Measurements from ENCODE around the gene RASA1.

The RASA1 gene

DNA sequence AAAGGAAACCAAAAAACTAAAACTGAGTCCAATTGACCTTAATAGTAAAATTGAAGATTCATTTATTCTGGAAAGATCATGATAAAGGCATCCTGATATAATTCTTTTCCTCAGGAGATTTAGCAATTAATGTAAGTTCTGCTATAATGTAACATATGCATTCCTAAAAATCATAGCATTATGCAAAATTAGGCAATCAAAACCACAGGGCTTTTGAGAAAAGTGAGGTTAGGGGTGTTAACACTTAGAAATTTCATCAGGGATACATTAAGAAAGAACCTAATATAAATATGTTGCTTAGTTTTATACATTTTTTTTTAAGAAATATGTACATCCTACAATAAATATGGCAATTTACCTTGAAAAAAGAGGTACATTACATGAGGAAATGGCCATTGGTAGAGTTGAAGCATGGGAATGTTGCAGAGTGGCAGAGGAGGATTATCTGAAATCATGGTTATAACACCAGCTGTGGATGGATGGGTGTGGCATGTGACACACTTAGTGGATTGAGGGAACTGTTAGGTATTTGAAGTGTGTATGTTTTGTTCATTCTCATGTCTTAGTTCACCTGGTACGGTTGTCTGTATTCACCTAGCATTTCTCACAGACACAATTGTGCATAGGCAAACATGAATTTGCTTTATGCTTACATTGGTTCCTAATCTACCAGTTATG is 94.0 kb downstream of the RASA1 start:
- no peak for DNase-seq

DNA sequence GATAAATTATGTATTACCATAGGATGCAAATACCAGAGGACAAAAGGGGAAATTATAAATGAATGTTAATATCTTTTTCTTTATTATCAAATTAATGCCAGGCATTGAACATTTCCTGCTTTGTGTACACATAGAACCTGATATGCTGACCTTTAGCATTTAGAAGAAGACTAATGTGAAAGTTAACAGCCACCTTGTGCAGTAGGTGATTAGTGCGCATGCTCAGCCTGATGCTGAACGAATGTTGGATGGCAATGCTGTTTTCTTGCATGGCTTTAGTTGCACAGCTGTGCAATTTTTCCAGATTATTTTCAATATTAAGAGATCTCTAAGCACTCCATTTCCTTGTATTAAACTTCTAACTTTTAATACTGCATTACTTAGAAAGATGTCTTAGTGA is 99.6 kb downstream of the RASA1 start:
- DNase-seq: no peak

DNA sequence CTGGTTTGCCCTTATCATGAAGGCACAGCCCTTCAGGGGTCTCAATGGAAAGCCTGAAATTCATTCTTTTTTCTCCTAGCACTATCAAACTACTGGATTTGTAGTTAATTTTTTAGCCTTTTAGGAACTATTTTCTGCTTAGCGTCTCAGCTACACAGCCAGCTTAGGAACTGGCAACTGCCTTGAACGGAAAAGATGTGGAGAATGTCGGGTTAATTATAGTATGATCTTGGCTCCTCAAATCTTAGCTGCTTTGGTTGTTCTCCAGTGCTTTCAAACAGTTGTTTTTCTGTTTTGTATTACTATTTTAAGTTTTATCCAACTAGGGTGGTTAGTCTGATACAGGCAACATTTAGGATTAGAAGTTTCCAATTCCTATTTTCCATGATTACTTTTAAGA is 100.9 kb downstream of the RASA1 start:
- DNase-seq: no peak

DNA sequence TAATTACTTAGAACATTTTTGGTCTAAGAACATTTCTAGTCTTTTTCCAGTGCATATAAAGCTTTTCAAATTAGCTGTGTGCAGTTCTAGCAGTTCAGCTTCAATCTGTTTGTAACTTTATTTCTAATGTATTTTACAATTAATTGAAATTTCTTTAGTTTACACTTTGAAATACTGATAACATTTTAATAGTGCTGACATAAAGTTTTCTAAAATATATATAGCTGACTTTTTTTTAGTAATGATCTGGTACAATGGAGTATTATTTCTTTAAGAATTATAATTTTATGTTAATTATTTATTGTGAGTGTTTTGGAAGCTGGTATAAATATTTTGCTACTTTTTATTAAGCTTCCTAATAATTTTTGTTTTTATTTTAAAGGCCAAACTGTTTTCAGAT is 101.7 kb downstream of the RASA1 start:
- no peak for DNase-seq

DNA sequence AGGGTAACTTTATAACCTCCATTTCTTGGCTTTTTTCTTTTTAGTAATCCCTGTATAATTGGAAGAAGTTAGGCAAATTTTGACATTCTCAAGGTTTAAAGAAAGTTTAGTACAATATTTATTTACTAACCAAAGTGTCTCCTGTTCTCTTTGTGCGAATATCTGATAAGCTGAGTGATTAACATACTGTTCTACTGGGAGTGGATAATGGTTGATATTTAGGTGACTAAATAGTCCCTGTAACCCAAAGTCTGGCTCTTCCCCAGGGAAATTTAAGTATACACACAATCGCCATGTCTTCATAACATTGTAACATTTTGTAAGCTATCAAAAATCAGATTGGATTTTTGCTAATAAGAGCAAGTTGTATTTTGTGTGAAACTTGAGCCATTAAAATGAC is 105.0 kb downstream of the RASA1 start:
- DNase-seq: no peak

DNA sequence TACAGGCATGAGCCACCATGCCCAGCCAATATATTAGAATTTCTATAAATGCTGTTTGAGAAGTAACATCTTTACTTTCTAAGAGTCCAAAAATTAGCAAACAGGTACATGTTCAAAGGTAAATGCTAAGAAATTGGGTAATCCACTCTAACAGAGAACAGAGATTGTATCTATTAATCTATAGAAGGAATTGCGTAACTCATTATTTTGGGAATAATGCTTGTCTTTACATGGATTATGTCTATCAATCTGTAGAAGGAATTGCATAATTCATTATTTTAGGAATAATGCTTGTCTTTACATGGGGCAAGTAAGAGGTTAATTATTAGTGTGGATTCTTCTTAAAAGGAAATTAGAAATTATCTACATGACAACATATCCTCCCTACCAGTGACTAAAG is 114.5 kb downstream of the RASA1 start:
- no peak for DNase-seq

DNA sequence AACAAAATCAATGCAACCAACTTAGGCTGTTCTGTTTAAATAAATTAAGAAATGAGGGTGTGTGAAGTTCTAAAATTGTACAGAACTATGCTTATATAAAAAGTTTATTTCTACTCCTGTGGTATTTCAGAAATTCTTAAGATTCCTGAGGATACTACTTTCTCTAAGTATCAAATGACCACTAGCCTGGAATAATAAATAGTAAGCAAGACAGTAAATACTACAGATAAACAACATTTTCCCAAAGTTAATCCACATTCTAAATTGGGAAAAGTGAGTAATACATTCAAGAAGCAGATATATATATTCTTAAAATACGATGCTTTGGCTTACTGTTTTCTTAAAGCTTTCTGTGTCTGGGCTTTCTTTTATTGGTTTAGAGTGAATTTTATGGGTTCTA is 115.5 kb downstream of the RASA1 start:
- DNase-seq: no peak

DNA sequence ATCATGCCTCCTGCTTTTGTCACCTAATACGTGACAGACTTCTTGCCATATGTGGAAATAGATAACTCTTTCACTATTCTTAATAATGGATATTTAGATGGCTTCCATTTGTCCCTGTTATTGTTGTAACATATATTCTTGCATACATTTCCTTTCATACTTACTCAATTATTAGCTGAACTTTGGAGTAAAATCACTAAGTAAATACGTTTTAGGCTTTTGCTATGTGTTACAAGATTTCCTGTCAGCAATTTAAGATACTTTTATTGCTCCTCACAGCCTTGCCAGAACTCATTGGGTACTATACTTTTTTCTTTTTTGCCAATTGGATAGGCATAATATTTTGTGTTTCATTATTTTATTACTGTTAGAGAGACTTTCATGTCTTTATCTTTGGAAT is 118.1 kb downstream of the RASA1 start:
- DNase-seq: no peak

DNA sequence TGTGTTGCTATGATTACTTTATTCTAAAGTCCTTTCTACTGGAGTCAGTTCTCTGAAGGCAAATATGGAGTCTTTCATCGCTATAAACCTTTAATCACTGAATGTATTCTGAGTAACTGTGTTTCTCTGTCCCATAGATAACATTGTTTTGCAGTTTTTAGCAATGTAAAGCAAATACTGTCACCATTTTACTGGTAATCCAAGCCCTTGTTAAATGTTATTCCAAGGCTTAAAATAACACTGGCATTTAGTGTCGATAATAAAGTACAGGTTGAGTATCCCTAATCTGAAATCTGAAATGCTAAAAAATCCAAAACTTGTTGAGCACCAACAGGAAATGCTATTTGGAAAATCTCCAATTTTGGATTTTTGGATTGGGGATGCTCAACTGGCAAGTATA is 120.4 kb downstream of the RASA1 start:
- no peak for DNase-seq

DNA sequence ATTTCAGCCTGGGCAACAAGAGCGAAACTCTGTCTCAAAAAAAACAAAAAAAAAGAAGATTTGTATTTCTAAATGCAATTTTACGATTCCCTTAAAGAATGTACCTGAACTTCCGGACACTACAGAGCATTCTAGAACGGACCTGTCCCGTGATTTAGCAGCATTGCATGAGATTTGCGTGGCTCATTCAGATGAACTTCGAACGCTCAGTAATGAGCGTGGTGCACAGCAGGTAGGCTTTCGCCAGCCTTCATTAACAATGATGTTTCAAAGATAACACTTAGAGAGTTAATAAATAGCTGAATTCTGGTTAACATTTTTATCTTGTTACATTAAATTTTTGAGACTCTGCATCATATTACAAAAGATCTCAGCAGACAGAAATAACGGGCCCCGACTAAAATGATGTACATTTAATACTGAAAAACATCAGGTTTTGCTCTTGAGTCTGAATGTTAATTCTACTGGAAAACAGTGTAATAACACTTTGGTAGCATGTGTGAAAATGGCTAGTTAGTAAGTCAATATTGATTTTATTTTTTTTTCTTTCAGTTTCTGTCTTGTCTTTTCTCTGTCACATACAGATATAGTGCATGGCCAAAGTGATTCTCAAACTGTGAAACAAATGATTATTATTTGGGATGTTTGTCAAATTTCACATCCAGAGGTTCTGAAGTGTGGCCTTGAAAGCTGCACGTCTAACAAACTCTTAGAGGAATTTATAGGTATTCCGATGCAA is 121.8 kb downstream of the RASA1 start:
- no peak for DNase-seq

DNA sequence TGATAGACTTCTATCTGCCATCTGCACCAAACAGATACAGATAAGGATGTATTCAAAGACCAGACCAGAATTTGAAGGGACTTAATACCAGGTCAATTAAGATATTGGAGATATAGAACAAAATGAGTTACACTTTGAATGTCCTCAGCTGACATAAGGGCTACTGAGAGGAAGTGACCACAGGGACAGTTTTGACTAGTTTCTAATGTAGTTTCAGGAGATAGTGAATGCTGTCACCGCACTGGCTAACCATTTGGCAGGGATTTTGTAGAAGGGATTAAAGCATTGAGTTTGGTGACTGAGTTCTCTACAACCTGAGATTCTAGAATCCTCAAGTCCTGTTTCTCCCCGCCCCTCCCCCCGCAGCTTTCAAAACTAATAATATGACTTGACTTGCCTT is 122.4 kb downstream of the RASA1 start:
- peak in 1 of 5 experiments; percentile 14 for DNase-seq

DNA sequence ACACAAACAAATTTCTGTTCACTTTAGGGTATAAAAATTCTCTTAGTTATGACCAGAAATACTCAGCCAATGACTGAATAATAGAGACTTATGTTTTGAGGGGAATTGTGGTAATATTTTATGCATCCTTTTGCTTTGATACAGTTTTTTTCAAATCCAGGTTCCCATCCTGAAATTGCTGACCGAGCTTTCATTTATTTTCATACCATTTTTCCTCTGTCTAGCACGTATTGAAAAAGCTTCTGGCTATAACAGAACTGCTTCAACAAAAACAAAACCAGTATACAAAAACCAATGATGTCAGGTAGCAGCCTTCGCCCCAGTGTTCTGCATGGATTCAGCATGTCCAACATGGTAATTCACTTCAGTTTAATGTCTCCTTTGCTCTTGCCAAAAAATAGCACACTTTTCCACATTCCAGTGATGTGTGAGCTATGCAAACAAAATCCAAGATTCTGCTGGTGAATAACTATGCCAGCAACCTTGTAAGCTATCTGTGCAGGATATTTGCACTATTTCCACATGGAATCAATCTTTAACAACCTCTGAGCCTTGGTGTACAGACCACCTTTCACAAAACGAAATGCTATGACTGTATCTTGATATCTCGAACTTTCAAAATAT is 123.0 kb downstream of the RASA1 start:
- DNase-seq: no peak

DNA sequence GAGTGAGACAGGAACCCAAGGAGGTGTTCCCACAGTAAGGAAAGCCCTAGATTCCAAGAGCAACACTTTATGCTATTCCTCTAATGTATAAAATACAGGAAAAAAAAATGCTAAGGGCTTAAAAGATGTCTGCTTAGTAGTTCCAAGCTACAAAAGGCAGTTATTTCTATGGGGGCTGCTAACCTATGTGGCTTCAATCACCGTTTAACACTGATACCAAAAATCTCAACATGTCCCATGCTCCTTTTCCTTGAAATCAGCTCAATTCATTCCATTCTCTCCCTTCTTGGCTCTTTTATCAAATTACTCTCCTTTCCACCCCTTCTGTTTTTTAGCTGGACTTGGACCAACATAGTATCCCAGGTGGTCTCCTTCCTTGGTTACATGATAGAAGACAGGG is 124.5 kb downstream of the RASA1 start:
- DNase-seq: no peak

DNA sequence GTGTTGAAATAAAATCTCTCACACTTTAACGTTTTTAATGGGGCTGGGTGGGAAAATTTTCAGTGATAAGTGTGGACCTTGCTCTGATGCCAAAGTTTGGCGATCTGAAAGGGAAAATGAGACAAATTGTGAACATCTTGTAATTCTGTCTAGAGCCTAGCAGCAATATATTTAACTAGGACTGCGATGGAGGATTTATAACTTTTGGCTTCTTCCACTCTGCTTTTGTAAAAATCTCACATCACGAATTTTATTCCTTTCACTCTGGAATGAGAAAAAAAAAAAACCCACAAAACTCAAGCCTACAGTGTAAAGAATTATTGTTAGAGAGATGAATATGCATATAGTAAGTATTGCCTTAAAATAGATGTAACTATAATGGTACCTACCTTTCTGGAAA is 125.1 kb downstream of the RASA1 start:
- DNase-seq: no peak

DNA sequence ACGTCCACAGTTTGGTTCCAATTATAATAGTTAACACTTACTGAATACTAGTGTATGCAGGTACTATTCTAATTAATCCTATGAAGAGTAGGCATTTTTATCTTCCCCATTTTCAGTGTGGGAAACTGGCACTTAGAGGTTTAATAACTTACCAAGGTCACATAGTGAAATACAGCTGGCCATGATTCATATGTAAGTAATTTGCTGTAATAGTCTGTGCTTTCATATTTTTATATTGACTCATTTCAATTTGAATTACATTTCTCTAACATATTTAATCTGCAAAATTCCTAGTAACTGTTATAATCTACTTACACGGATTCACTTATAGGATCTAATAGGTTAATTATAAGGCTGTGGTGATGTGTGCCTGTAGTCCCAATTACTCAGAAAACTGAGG is 125.6 kb downstream of the RASA1 start:
- DNase-seq: no peak

DNA sequence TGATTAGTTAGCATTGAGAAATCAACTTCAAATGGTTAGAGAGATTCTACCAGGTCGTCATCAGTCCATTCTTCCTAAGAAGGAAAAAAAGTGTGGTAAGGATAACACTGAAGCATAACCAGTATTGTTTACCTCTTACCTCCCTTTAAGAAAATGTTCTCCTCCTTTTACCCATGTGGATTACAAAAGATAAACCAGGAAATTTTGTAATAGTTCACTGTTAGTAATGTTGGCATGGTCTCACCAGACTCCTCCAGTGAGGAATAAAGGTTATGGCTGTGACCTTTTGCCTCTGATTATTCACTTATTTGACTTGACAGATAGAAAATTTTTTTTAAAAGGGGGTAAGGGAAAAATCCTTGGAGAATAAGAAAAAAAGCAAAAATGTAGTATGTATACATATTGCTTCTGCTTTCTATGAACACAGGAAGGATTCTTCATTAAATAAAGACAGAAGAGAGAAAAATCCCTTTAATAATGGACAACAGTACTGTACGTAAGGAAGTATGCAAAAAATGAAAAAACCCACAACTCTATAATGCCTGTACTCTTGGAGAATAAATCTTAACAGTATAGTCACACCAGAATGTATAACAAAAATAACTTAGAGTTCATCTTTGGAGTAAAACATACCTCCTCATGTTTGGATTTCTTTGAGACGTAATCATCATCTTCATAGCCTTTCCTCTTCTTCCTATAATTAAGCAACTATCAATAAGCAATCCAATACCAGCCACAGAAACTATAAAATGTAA is 126.9 kb downstream of the RASA1 start:
- DNase-seq: no peak

DNA sequence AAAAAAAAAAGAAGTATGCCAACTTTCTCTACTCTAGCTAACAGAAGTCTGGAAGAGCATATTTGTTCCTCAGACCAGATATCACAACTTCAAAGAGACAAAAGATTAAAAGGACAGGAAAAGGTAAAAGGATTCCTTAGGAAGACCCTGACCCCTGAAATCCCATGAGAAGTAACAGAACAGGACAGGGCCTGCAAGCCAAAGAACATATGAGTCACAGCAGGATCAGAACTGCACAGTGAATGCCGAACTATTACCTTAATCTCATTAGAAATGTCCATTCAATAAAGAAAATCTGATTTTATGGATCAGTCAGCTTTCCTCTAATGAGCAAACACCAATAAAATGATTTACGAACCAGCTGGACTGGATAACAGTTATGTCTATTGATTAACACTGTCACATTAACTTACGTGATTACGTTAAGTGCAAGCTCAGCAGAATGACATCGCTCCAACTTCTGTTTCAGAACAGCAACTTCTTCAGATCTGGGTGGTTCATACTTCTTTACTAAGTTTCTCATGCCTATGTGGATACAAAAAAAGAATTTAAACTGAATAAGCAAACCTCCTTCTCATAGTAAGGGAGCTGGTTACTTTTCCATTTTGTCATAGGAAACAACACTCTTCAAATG is 131.4 kb downstream of the RASA1 start:
- DNase-seq: no peak

DNA sequence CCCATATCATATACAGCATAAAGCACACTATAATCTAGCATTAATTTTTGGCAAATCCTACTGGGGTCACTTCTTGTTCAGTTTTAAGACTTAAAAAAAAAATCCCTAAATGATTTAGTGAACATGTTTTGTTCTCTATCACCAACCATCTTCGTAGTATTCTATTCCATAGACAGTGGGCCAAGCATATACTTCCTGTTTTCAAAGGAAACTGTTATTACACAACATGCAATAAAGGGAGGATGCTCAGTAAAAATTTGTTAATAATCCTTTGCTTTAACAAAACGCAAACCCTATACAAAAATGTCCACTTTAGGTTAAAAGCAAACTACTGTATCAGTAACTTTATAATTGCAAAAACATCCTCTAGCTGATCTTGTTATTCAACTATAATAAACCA is 132.0 kb downstream of the RASA1 start:
- no peak for DNase-seq

DNA sequence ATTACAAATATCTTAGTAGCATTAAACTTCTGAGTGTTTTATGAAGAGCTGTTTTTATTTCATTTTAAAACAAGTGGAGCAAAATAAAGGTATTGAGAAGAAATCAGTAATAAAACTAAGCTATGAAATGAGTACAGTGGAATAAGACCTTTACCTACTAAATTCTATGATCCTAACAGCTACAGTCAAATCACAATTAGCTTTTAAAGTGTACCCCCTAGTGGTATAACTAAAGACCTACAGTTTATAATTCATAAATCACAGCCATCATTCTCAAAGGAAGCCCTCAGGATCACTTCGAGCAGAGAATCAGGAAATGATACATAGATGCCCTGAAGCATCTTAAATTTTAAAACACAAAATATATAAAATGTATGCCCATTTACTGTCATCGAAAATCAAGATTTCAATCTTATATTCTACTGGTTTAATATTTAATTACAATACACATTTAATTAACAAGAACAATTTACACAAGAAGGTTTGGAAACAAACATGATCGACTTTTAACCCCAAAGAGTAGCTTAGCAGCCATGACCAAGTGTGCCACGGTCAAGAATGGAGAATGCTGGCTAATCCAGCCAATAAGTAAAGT is 132.7 kb downstream of the RASA1 start:
- peak in 2 of 5 experiments; percentile 32 to 54 for DNase-seq

DNA sequence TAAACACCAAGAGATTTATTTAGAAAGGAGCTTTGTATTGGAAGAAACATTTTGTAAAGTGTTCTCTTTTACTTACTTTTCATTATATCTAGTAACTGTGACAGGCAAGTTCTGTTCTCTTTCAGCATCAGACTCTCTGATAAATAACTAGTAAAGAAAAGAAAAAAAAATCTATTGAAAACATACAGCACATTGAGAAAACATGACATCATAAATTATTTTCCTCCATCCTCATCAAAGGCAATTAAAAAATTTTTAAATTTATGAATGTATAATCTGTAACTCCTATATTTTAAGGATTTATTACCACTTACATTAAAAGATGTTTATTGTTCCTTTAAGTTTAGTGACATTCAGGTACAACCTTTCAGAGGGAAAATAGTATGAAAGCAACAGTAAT is 133.9 kb downstream of the RASA1 start:
- DNase-seq: no peak

DNA sequence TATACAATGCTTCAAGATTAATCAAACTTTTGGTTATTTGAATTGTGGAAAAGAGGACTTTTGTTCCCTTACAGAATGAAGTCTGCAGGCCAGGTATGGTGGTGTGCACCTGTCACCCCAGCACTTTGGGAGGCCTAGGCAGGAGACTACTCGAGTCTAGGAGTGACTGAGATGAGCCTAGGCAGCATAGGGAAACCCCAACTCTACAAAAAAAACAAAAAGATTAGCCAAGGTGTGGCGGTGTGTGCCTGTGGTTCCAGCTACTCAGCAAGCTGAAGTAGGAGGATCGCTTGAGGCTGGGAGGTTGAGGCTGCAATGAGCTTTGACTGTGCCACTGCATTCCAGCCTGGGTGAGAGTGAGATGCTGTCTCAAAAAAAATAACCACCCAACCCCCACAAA is 135.7 kb downstream of the RASA1 start:
- peak in 2 of 5 experiments; percentile 18 to 23 for DNase-seq

DNA sequence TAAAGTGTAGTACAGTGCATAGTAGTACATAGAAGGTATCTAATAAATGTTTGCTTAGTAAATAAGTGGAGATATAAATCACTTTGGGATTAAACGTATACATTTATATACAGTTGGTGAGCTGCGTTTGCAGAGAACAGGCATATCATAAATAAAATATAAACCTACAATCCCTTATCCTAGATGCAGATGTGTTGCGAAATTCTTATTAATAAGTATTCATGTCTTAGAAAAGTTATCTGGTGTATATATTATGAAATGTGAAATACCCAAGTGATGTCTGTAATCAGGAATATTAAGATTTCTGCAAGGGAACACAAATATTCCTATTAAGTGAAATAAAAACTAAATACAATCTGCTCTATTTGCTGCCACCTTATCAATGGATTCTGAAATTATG is 136.2 kb downstream of the RASA1 start:
- no peak for DNase-seq

DNA sequence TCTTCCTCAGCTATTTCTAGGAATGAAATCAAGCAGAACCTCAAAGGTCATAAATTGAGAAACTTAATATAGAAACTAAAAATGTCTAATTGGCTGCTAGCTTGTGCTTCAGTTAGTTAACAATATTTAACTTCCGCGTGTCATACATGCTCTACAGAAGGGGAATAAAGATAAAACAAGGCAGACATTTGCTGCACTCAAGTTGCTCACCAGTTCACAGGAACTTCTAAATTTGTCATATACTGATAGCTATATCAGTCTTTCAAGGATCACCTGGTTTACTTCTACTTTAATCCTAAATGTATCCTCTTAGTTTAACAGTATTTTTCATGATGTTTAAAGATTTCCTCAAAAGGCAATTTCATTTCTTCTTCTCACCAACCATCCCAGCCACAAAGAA is 136.7 kb downstream of the RASA1 start:
- no peak for DNase-seq

Measured in T-helper 2 cell (primary cell).